HG03139 (cell line): ENCODE results near the gene GRIN2D.
"Not testable (repeated sequence)": the region's sequence is repeated elsewhere in the genome, so short reads cannot be mapped to it uniquely, and the experiment has no call there.

ENCODE experiments used
- ATAC-seq: cut with Tn5 transposase; IDR thresholded peaks from one replicate; pipeline ENCODE4 v1.9.1; 2021; ENCODE audit not compliant: unreplicated experiment

The GRIN2D gene

DNA sequence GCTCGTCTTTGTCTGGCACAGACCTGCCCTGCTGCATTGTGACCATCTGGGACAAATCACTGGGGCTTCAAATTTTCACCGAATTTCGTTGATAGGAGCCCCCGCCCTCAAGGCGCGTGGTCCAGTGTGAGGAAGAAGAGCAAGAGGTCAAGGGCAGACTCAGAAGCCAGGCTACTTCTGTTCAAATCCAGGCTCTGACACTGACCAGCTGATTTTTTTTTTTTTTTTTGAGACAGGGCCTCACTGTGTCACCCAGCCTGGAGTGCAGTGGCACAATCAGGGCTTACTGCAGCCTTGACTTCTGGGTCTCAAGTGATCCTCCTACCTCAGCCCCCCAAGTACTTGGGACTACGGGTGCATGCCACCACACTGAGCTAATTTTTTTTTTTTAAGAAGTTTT is 22.1 kb upstream of the GRIN2D start:
- no peak for ATAC-seq

GRCh38 chr19:48371771-48372170 is 21.7 kb upstream of the GRIN2D start:
- not testable (repeated sequence) for ATAC-seq

- ATAC-seq = no peak
Observed at GRCh38 chr19:48372904-48373303, 20.6 kb upstream of the GRIN2D start.

DNA sequence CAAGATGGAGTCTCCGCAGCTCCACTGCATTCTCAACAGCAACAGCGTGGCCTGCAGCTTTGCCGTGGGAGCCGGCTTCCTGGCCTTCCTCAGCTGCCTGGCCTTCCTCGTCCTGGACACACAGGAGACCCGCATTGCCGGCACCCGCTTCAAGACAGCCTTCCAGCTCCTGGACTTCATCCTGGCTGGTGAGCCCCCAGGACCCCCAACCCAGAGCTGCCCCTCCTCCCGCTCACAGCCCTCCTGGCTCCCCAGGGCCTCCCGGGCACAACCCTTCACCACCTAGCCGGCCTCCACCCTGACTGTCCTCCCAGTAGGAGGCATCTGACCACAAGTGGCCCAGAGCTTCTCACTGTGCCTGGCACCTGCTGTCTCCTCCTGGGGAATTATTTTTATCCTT is 19.9 kb upstream of the GRIN2D start:
- ATAC-seq = no peak

DNA sequence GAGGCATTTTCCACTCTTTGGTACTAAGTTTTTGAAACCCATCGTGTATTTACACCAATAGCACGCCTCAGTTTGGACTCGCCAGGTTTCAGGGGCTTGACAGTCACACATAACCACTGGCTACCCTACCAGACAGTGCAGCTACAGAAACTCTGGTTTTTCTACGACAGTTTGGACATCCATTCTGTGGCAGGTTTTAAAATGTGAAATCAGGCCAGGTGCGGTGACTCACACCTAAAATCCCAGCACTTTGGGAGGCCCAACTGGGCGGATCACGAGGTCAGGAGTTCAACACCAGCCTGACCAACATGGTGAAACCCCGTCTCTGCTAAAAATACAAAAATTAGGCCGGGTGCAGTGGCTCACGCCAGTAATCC is 15.3 kb upstream of the GRIN2D start:
- ATAC-seq = no peak

- no peak for ATAC-seq
Observed at GRCh38 chr19:48379058-48379457, 14.4 kb upstream of the GRIN2D start.

DNA sequence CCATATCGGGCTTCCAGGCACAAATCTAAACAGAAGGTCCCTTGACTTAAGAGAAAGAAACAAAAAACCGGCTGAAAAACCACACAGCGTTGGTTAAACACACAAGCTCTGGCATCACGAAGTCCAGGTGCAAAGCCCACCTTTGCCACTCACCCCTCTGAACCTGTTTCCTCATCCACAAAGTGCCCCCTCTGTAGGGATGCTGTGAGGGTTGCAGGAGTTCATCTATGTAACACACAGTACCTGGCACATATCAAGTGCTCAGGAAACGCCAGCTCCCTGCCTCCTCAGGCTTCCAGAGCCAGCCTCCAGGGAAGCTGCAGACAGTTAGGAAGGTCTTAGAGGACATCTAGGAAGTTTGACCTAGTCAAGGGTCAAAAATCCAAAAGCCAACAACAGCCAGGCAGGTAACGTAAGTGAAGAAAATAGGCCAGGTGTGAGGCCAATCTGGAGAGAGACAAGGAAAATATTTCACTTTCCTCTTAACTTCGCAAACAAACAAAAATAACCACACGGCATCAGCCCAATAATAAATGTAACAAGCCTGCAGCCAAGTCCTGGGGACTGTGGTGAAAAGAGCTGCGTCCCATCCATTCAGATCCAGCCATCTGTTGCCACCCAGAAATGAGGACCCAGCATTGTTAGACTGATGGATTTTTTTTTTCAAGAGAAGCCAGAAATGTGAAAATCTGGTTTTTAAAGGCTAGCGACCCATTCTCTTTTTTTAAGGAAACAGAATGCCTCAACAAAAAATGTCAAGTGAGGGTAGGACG is 12.1 kb upstream of the GRIN2D start:
- ATAC-seq = no peak

- ATAC-seq = no peak
Observed at GRCh38 chr19:48382286-48382685, 11.2 kb upstream of the GRIN2D start.

- no peak for ATAC-seq
Observed at GRCh38 chr19:48385461-48386087, 7.9 kb upstream of the GRIN2D start.

GRCh38 chr19:48386981-48387380 is 6.5 kb upstream of the GRIN2D start:
- ATAC-seq = no peak

DNA sequence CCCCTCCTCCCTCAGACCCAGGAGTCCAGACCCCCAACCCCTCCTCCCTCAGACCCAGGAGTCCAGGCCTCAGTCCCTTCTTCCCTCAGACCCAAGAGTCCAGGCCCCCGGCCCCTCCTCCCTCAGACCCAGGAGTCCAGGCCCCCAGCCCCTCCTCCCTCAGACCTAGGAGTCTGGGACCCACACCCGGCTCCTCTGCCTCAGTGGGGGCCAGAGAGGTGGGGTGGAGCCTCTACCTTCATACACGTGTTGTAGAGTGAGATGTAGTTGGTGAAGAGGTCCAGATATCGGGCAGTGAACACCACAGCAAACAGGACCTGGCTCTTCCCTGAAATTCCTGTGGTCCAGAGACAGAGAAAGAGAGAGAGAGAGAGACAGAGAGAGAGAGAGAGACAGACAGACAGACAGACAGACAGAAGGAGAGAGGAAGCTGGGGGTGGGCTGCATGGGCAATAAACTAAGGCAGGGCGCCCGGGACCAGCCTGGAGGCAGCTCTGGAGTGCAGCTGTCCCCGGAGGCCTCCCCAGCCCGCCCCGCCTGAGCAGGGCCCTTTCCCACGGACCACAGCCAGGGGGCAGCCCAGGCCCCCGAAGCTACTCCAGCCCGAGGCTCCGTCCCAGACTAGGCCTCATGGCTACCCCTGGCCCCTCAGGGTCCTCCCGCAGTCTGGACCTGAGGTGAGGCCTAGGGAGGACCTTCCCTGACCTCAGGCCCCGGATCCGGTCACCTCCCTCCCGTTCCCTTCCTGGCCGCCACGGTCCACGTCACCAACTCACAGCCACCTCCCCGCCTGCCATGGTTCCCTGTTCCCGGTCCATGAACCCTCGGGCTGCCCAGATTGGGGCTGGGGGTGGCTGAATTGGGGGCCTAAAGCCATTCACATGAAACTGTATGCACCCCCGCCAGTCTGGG is 3.0 kb upstream of the GRIN2D start:
- no peak for ATAC-seq

GRCh38 chr19:48391100-48392005 is 2.1 kb upstream of the GRIN2D start, which contains the start of gene KDELR1:
TSS of gene KDELR1 (minus strand) at chr19:48391551. CDS start at chr19:48391358, 193 bp downstream.
- ATAC-seq = no peak

DNA sequence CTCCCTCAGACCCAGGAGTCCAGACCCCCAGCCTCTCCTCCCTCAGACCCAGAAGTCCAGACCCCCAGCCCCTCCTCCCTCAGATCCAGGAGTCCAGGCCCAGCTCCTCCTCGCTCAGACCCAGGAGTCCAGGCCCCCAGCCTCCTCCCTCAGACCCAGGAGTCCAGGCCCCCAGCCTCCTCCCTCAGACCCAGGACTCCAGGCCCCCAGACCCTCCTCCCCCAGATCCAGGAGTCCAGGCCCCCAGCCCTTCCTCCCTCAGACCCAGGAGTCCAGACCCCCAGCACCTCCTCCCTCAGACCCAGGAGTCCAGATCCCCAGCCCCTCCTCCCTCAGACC is 1.5 kb upstream of the GRIN2D start:
- not testable (repeated sequence) for ATAC-seq

DNA sequence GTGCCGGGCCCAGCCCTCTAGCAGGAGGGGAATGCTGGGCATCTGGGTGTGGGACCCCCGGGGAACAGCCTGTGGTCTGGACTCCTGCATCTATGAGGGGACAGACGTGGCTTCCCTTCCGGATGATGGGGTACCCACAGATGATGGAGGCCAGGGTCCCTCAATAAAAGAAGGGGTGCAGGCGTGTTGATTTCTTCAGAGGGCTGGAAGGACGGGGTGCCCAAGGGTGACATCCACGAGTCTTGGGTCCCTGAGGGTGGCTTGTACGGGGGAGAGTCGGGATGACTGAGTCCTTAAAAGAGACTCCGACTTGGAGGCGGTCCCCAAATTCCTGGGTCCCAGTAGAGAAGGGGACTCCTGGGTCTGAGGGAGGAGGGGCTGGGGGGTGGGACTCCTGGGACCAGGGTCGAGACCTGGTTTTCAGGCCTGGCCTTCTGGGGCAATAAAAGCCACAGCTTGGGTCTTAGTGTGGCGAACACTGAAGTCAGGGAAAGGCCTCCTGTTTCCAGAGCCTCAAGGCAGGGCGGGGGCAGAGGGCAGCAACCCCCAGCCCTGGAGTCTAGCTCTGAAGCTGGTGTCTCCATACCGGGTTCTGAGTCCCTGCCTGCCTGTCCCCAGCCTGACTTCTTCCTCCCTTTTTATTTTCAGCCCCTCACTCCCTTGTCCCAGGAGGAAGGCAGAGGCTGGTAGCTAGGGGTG is 459 bp upstream of the GRIN2D start:
- no peak for ATAC-seq

- ATAC-seq = no peak
Observed at GRCh38 chr19:48394331-48395169, 1.1 kb downstream of the GRIN2D start.

GRCh38 chr19:48395170-48395455 is 1.6 kb downstream of the GRIN2D start:
- ATAC-seq = no peak

DNA sequence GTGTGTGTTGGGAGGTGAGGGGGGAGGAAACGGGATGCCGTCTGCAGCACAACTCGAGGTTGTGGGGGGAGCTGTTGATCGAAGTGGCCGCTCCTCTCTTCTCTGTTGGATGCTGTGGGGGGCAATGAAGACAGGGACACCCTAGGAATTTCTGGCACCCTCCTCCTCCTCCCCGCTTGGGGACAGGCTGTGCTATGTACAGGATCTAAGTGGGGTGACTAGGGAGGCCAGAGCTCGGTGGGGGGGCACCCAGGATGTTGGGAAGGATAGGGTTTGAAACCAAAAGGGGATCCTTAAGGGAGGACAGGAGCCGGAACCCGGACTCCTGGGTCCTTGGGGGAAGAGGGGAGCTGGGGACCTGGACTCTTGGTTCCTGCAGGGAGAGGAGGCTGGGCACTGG is 2.0 kb downstream of the GRIN2D start:
- ATAC-seq = no peak

- ATAC-seq = no peak
Observed at GRCh38 chr19:48396016-48396823, 2.8 kb downstream of the GRIN2D start.

GRCh38 chr19:48396824-48397176 is 3.3 kb downstream of the GRIN2D start:
- ATAC-seq = no peak
